GM06990 (cell line): Measurements from ENCODE around the gene ZNF354B.

Experiments
- DNase-seq: peaks from one replicate; pipeline ENCODE4 v3.0.0-alpha.2; 2011; ENCODE audit not compliant: insufficient read length; ENCODE audit errors: extremely low read depth
- H3K27me3 ChIP-seq: replicated peaks from 2 replicates; pipeline ENCODE4 v1.6.0; 2011; ENCODE audit warnings: low read length; ENCODE audit not compliant: control insufficient read depth, insufficient read depth
- H3K36me3 ChIP-seq: 2 replicates; pipeline ENCODE4 v1.5.1; 2011; ENCODE audit warnings: low read length; ENCODE audit not compliant: control insufficient read depth, insufficient read depth
- H3K4me3 ChIP-seq: replicated peaks from 2 replicates; pipeline ENCODE4 v1.5.1; 2011; ENCODE audit warnings: low read depth, mild to moderate bottlenecking, control low read depth, low read length
- CTCF ChIP-seq: IDR thresholded peaks from 2 replicates; pipeline ENCODE4 v1.5.1; 2011; ENCODE audit warnings: low read length, control low read depth, mild to moderate bottlenecking, inconsistent platforms; ENCODE audit not compliant: insufficient read depth, poor library complexity, severe bottlenecking

The ZNF354B gene

GRCh38 chr5:178899289-178899688 lies 39.5 kb downstream of the ZNF354B start:
- Histone ChIP-seq H3K4me3 (no peak overlapping the region), H3K36me3 (no peaks in the 10 kb centered on the region), H3K27me3 (no peaks in the 10 kb centered on the region)
- DNase-seq = no peak
- TF ChIP-seq CTCF = no peak

- TF ChIP-seq CTCF = no peak
- Histone ChIP-seq H3K4me3 (no peak overlapping the region), H3K36me3 (no peaks in the 10 kb centered on the region), H3K27me3 (no peaks in the 10 kb centered on the region)
- DNase-seq = no peak
These were observed 43.1 kb downstream of the ZNF354B start for GRCh38 chr5:178902849-178903248.

GRCh38 chr5:178931846-178932760 lies 72.3 kb downstream of the ZNF354B start:
- TF ChIP-seq CTCF = no peak
- H3K36me3 ChIP-seq = no peaks in the 10 kb centered on the region
- no peaks in the 10 kb centered on the region for H3K27me3 ChIP-seq
- no peak for DNase-seq
- no peak overlapping the region for H3K4me3 ChIP-seq
